Lower leg skin (tissue), 3 donors: Measurements from ENCODE around the gene PNPLA8.

ENCODE experiments used
- CTCF ChIP-seq, 3 donors: fragments of 450-650 bp; IDR thresholded peaks; one replicate each; pipeline ENCODE4 v1.5.1; 2016; ENCODE audit warnings: antibody characterized with exemption in 3 of 3, mild to moderate bottlenecking in 3 of 3, moderate library complexity in 2 of 3
- POLR2A ChIP-seq, 2 donors: fragments of 450-650 bp; IDR thresholded peaks; one replicate each; pipeline ENCODE4 v1.6.1; 2016 to 2017; ENCODE audit warnings: antibody characterized with exemption in 2 of 2, mild to moderate bottlenecking in 1 of 2, moderate library complexity in 1 of 2

- TF ChIP-seq CTCF (IDR thresholded peaks at IDR 0.05): no peak
- TF ChIP-seq POLR2A (IDR thresholded peaks at IDR 0.05): no peak
These were observed 2.3 kb upstream of the PNPLA8 start for GRCh38 chr7:108528183-108528712.
